ENCODE measurements around the gene IFI30.

DNA sequence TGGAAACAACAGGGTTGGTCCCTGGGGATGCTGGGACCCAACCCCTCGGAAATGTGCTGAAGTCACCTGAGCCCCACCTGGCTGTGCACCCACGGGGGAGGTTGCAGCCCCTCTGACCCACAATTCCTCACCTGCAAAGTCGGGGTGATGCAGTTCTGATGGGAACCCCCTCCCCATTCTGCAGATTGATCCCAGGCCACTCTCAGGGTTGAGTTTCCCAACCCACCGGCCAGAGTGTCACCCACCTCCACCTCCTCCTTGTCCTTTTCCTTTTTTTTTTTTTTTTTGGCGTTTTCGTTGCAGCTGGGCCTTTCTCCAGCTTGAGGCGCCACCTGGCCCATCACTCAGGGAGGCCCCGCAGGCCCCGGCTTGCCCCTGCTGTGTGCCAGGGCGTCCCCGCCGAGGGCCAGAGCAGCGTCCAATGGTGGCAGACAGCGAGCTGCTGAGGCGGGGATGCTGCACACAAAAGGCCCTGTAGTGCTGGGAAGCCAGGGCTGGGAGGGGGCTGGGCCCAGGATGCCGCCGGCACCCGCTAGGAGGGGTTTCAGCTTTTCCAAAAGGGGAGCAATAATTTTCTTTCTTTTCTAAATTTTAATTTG lies 16.0 kb upstream of the IFI30 start:
- TF ChIP-seq EZH2phosphoT487 (IDR thresholded peaks at IDR 0.05; ENCODE audit: insufficient read depth, low read depth) (no peak), EZH2 (IDR thresholded peaks at IDR 0.05; ENCODE audit: insufficient read depth, poor library complexity, severe bottlenecking) (no peak)
